ENCODE results near the gene IGFBP2. TPM values are rescaled to one million over a fixed set of nuclear protein-coding genes. Genes with fewer than 3 reads are reported as not detected.

IGFBP2 gene
- total and polyA plus RNA-seq, 2 experiments from 2014 or later = 177 to 364 TPM

- 0 out of 2 replicates have a peak overlapping the region, but pooled peaks have one; percentile 56 for H2AFZ ChIP-seq
- H4K20me1 ChIP-seq (replicated peaks; ENCODE audit: insufficient read depth) = no peaks in the 10 kb centered on the region
- Mint-ChIP-seq H3K27me3 (ENCODE audit: insufficient read depth, low read depth, poor library complexity) (peaks cover 23% of the 10 kb centered on the region), H3K36me3 (ENCODE audit: low read depth) (no peaks in the 10 kb centered on the region; the same call in 2 of the 3 replicates), H3K4me1 (peaks cover 30% of the 10 kb centered on the region), H3K27ac (no peak overlapping the region), H3K4me3 (no peak overlapping the region), H3K9me3 (peaks cover 6% of the 10 kb centered on the region; the same call in 1 of the 3 replicates)
- H3K27me3 ChIP-seq (ENCODE audit: insufficient read depth) = peaks cover 23% of the 10 kb centered on the region
- no peak overlapping the region for H3K4me2 ChIP-seq
- no peak overlapping the region for H3K27ac ChIP-seq (ENCODE audit: low read depth)
- no peaks in the 10 kb centered on the region for H3K36me3 ChIP-seq (ENCODE audit: insufficient read depth)
- no peak overlapping the region for H3K4me3 ChIP-seq
- H3K79me2 ChIP-seq (replicated peaks; ENCODE audit: insufficient read depth) = peaks cover 12% of the 10 kb centered on the region
- H3K4me1 ChIP-seq (ENCODE audit: insufficient read depth) = peaks cover 26% of the 10 kb centered on the region
- DNase-seq (ENCODE audit: low spot score) (no peak), ATAC-seq (no peak)
- peaks cover 5% of the 10 kb centered on the region; the same call in 1 of the 2 replicates for H3K9me2 ChIP-seq (ENCODE audit: insufficient read depth)
- H3F3A ChIP-seq (replicated peaks; ENCODE audit: low read depth) = no peaks in the 10 kb centered on the region
- TF ChIP-seq EZH2phosphoT487 (IDR thresholded peaks at IDR 0.05; ENCODE audit: unreplicated experiment) = no peak
- no peak for TF ChIP-seq NANOG (IDR thresholded peaks at IDR 0.05; ENCODE audit: borderline replicate concordance)
- no peak for TF ChIP-seq CTCF (conservative IDR thresholded peaks at IDR 0.05; ENCODE audit: low read depth in 2 of 2)
- TF ChIP-seq ZNF114 (CRISPR knock-in tag; IDR thresholded peaks at IDR 0.05) = no peak
- TF ChIP-seq STAT1 (IDR thresholded peaks at IDR 0.05; ENCODE audit: unreplicated experiment) = no peak
- no peak for TF ChIP-seq POLR2AphosphoS5 (IDR thresholded peaks at IDR 0.05; ENCODE audit: low read depth)
- no peak for TF ChIP-seq REST (IDR thresholded peaks at IDR 0.05; ENCODE audit: unreplicated experiment)
- no peak for TF ChIP-seq JUNB (IDR thresholded peaks at IDR 0.05; ENCODE audit: unreplicated experiment)
- no peak for TF ChIP-seq ZNF331 (CRISPR knock-in tag; IDR thresholded peaks at IDR 0.05; ENCODE audit: low read depth)
- TF ChIP-seq ETS1 (IDR thresholded peaks at IDR 0.05) = no peak
- TF ChIP-seq CREB1 (CRISPR knock-in tag; IDR thresholded peaks at IDR 0.05; ENCODE audit: low read depth) = no peak
- no peak for TF ChIP-seq ZNF462 (CRISPR knock-in tag; IDR thresholded peaks at IDR 0.05)
- no peak for TF ChIP-seq EZH2 (IDR thresholded peaks at IDR 0.05; ENCODE audit: low read depth, unreplicated experiment)
Observed at GRCh38 chr2:216629784-216630183, 3.4 kb upstream of the IGFBP2 start.
